ENCODE data around the gene HSPE1. TPM values are rescaled to one million over a fixed set of nuclear protein-coding genes. Genes with fewer than 3 reads are reported as not detected.
A peak's percentile ranks its signal among the peaks of the same experiment; 100 is the strongest.

Gene HSPE1
- 278 TPM for total RNA-seq (2021; ENCODE audit: unreplicated experiment)
- polyA plus RNA-seq (2012; ENCODE audit: insufficient read length) = 401 TPM
- percentile 99 among the genes with signal in this experiment for Bru-seq, nascent RNA
- percentile 99 among the genes with signal in this experiment for BruChase-seq, experiment 1, labeled RNA remaining after a 2-hour chase
- percentile 99 among the genes with signal in this experiment for BruChase-seq, experiment 2, labeled RNA remaining after a 6-hour chase
- long read RNA-seq, transcript HSPE1-201 (4 exons, 950 nt) = major isoform, 675 of 989 reads
- long read RNA-seq, transcript HSPE1-206 (2 exons, 569 nt) = minor isoform, 6 of 989 reads
- long read RNA-seq, partial matches to known transcripts = 283 of 989 reads
- long read RNA-seq, other reads (novel, unspliced or antisense) = 18 of 989 reads

GRCh38 chr2:197499594-197500502 is at the start of gene HSPE1, which contains the start of gene HSPD1:
Gene HSPE1 (plus strand): TSS chr2:197500379. CDS start chr2:197500437, 58 bp downstream.
Gene HSPD1 (minus strand): TSS chr2:197499840. CDS start chr2:197498848, 992 bp downstream.
- ChIA-PET CTCF (interaction anchor here (1.2 kb wide), 1 partner anchor 205 kb away, joined by 3 read pairs; the partner anchor contains the start of gene MARS2), POLR2A (interaction anchor here (0.6 to 1.2 kb wide), 6 partner anchors 9 to 63 kb away, joined by 3 to 7 read pairs (median 3); partner anchors contain the start of gene COQ10B)
- in situ Hi-C loops (cut with HindIII; ENCODE audit: low pct_unique_long_range_greater_than_20kb, low sequenced_read_pairs) = no loop called here
- BruUV-seq (replicated peaks) = no TSS peak
- intact Hi-C loops (cut with micrococcal nuclease; ENCODE audit: unreplicated experiment) = loop anchor here (5.0 kb wide), 1 partner anchor 207 kb away; the partner anchor contains the start of gene MARS2
- Histone ChIP-seq H3K4me1 (ENCODE audit: control insufficient read depth, insufficient read depth, low read length) (peaks cover 33% of the 10 kb centered on the region), H3K27me3 (ENCODE audit: control insufficient read depth, insufficient read depth, low read length) (no peaks in the 10 kb centered on the region), H3K4me3 (ENCODE audit: low read depth in 2 of 2, low read length in 2 of 2) (peak within 1 kb of the TSS; percentile 60 to 93), H3K36me3 (ENCODE audit: control insufficient read depth, insufficient read depth, low read length) (peaks cover 67% of the 10 kb centered on the region), H3K9me3 (ENCODE audit: control insufficient read depth, insufficient read depth, low read depth, low read length) (no peaks in the 10 kb centered on the region), H3K27ac (ENCODE audit: low read length) (peak within 1 kb of the TSS; percentile 96)
- peak; percentile 96 for DNase-seq (ENCODE audit: low read depth, low spot score)
- TF ChIP-seq TCF7L2 (IDR thresholded peaks at IDR 0.05; ENCODE audit: low read depth, low read length) (peak; percentile 81), POLR2AphosphoS5 (IDR thresholded peaks at IDR 0.05; ENCODE audit: low read depth, low read length) (peak; percentile 95), SIN3A (IDR thresholded peaks at IDR 0.05; ENCODE audit: borderline replicate concordance, insufficient read depth, low read depth, low read length) (peak; percentile 77; the same call in 1 of the 2 replicates), REST (IDR thresholded peaks at IDR 0.05; ENCODE audit: insufficient read depth in 1 of 2, low read depth in 2 of 2, low read length in 1 of 2) (0 out of 4 replicates have a peak, but pooled peaks of 1 of the 2 experiments have one; percentile 59), CTCF (IDR thresholded peaks at IDR 0.05) (no peak)
- ATAC-seq = peak; percentile 94

GRCh38 chr2:197450465-197450864 is 49.7 kb upstream of the HSPE1 start:
- no peak for ATAC-seq
- in situ Hi-C loops (cut with HindIII; ENCODE audit: low pct_unique_long_range_greater_than_20kb, low sequenced_read_pairs) = no loop called here

More at GRCh38 chr2:197450465-197450864, 49.7 kb upstream of the HSPE1 start:
- ChIA-PET POLR2A (interaction anchor here (0.7 kb wide), 1 partner anchor 553 kb away, joined by 3 read pairs; no protein-coding TSS in a partner anchor), CTCF (no interaction called here)
- H3K27ac ChIP-seq (ENCODE audit: low read length) = peak overlapping the region; percentile 57
- intact Hi-C loops (cut with micrococcal nuclease; ENCODE audit: unreplicated experiment) = no loop called here
- H3K36me3 ChIP-seq (ENCODE audit: control insufficient read depth, insufficient read depth, low read length) = no peaks in the 10 kb centered on the region; the same call in 1 of the 2 replicates
- no peaks in the 10 kb centered on the region for H3K27me3 ChIP-seq (ENCODE audit: control insufficient read depth, insufficient read depth, low read length)
- no TSS peak for BruUV-seq (replicated peaks)
- H3K4me1 ChIP-seq (ENCODE audit: control insufficient read depth, insufficient read depth, low read length) = peaks cover 6% of the 10 kb centered on the region
- H3K9me3 ChIP-seq (ENCODE audit: control insufficient read depth, insufficient read depth, low read depth, low read length) = no peaks in the 10 kb centered on the region
- peak overlapping the region; percentile 29 to 54 for H3K4me3 ChIP-seq (ENCODE audit: low read depth in 2 of 2, low read length in 2 of 2)
- TF ChIP-seq REST (IDR thresholded peaks at IDR 0.05; ENCODE audit: insufficient read depth in 1 of 2, low read depth in 2 of 2, low read length in 1 of 2) (no peak), CTCF (IDR thresholded peaks at IDR 0.05) (no peak), TCF7L2 (IDR thresholded peaks at IDR 0.05; ENCODE audit: low read depth, low read length) (no peak), POLR2AphosphoS5 (IDR thresholded peaks at IDR 0.05; ENCODE audit: low read depth, low read length) (no peak), SIN3A (IDR thresholded peaks at IDR 0.05; ENCODE audit: borderline replicate concordance, insufficient read depth, low read depth, low read length) (no peak)
- no peak for DNase-seq (ENCODE audit: low read depth, low spot score)
